Measurements from ENCODE around the gene SLC35G4. TPM values are rescaled to one million over a fixed set of nuclear protein-coding genes. Genes with fewer than 3 reads are reported as not detected.

Gene SLC35G4
- total RNA-seq, 1 experiment from 2014 or later: not detected

DNA sequence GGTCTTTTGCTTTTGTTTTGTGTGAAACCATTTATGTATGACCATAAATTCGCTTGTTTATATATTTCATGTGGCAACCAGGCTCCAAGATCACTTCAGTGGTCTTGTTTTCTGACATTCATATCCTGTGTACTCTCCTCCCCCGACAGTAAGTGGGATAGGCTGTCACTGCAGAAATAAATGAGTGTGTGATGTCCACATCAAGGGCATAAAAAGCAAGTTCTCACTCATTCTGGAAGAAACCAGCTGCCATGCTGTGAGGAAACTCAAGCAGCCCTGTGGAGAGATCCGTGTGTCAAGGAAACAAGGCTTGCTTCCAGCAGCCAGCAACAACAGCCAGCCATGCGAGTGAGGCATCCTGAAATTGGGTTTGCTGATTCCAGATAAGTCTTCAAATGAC is 40.4 kb downstream of the SLC35G4 start:
- intact Hi-C loops (cut with micrococcal nuclease; ENCODE audit: unreplicated experiment) (loop anchor here (10.0 kb wide), 1 partner anchor 385 kb away; no protein-coding TSS in a partner anchor), in situ Hi-C loops (cut with HindIII; ENCODE audit: low pct_unique_long_range_greater_than_20kb, low sequenced_read_pairs) (no loop called here)
- POLR2A ChIA-PET: no interaction called here
- Histone ChIP-seq H3K27ac (ENCODE audit: low read length) (no peak overlapping the region), H3K4me3 (ENCODE audit: low read depth in 2 of 2, low read length in 2 of 2) (no peak overlapping the region), H3K36me3 (ENCODE audit: control insufficient read depth, insufficient read depth, low read length) (no peaks in the 10 kb centered on the region), H3K4me1 (ENCODE audit: control insufficient read depth, insufficient read depth, low read length) (no peaks in the 10 kb centered on the region), H3K27me3 (ENCODE audit: control insufficient read depth, insufficient read depth, low read length) (peaks cover 5% of the 10 kb centered on the region), H3K9me3 (ENCODE audit: control insufficient read depth, insufficient read depth, low read depth, low read length) (no peaks in the 10 kb centered on the region)
- DNase-seq (ENCODE audit: low read depth, low spot score) (no peak), ATAC-seq (no peak)
- BruUV-seq (replicated peaks): no TSS peak
- CTCF ChIA-PET: interaction anchor here (0.8 kb wide), 1 partner anchor 69 kb away, joined by 3 read pairs; no protein-coding TSS in a partner anchor
- TF ChIP-seq, protein P1, sequence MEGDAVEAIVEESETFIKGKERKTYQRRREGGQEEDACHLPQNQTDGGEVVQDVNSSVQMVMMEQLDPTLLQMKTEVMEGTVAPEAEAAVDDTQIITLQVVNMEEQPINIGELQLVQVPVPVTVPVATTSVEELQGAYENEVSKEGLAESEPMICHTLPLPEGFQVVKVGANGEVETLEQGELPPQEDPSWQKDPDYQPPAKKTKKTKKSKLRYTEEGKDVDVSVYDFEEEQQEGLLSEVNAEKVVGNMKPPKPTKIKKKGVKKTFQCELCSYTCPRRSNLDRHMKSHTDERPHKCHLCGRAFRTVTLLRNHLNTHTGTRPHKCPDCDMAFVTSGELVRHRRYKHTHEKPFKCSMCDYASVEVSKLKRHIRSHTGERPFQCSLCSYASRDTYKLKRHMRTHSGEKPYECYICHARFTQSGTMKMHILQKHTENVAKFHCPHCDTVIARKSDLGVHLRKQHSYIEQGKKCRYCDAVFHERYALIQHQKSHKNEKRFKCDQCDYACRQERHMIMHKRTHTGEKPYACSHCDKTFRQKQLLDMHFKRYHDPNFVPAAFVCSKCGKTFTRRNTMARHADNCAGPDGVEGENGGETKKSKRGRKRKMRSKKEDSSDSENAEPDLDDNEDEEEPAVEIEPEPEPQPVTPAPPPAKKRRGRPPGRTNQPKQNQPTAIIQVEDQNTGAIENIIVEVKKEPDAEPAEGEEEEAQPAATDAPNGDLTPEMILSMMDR (IDR thresholded peaks at IDR 0.05): no peak
- TF ChIP-seq, protein P2, sequence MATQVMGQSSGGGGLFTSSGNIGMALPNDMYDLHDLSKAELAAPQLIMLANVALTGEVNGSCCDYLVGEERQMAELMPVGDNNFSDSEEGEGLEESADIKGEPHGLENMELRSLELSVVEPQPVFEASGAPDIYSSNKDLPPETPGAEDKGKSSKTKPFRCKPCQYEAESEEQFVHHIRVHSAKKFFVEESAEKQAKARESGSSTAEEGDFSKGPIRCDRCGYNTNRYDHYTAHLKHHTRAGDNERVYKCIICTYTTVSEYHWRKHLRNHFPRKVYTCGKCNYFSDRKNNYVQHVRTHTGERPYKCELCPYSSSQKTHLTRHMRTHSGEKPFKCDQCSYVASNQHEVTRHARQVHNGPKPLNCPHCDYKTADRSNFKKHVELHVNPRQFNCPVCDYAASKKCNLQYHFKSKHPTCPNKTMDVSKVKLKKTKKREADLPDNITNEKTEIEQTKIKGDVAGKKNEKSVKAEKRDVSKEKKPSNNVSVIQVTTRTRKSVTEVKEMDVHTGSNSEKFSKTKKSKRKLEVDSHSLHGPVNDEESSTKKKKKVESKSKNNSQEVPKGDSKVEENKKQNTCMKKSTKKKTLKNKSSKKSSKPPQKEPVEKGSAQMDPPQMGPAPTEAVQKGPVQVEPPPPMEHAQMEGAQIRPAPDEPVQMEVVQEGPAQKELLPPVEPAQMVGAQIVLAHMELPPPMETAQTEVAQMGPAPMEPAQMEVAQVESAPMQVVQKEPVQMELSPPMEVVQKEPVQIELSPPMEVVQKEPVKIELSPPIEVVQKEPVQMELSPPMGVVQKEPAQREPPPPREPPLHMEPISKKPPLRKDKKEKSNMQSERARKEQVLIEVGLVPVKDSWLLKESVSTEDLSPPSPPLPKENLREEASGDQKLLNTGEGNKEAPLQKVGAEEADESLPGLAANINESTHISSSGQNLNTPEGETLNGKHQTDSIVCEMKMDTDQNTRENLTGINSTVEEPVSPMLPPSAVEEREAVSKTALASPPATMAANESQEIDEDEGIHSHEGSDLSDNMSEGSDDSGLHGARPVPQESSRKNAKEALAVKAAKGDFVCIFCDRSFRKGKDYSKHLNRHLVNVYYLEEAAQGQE (IDR thresholded peaks at IDR 0.05; ENCODE audit: insufficient read depth in 1 of 2, low read depth in 2 of 2, low read length in 1 of 2): no peak

DNA sequence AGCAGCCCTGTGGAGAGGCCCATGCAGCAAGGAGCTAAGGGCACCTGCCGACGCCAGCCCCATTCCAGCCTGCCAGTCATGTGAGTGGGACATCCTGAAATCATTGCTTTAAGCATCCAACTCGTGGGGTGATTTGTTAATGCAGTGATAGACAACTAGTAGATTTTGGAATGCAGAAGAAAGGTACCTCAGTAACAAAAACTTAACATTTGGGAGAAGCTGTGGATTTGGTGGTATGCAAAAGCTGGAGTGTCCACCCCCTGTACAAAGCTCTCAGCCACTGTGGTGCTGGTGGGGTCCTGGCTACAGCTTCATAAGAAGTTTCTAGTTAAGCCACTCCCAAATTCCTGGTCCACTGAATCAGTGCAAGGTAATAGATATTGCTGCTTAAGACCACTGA is 42.5 kb downstream of the SLC35G4 start:
- intact Hi-C loops (cut with micrococcal nuclease; ENCODE audit: unreplicated experiment): loop anchor here (10.0 kb wide), 1 partner anchor 383 kb away; no protein-coding TSS in a partner anchor
- POLR2A ChIA-PET: no interaction called here

More for the DNA sequence above, 42.5 kb downstream of the SLC35G4 start:
- TF ChIP-seq SIN3A (IDR thresholded peaks at IDR 0.05; ENCODE audit: borderline replicate concordance, insufficient read depth, low read depth, low read length) (no peak), POLR2AphosphoS5 (IDR thresholded peaks at IDR 0.05; ENCODE audit: low read depth, low read length) (no peak), TCF7L2 (IDR thresholded peaks at IDR 0.05; ENCODE audit: low read depth, low read length) (no peak)
- TF ChIP-seq, protein P2 (IDR thresholded peaks at IDR 0.05; ENCODE audit: insufficient read depth in 1 of 2, low read depth in 2 of 2, low read length in 1 of 2): no peak
- TF ChIP-seq, protein P1 (IDR thresholded peaks at IDR 0.05): no peak
- CTCF ChIA-PET: no interaction called here
- no peaks in the 10 kb centered on the region for H3K36me3 ChIP-seq (ENCODE audit: control insufficient read depth, insufficient read depth, low read length)
- no peak overlapping the region for H3K4me3 ChIP-seq (ENCODE audit: low read depth in 2 of 2, low read length in 2 of 2)
- DNase-seq (ENCODE audit: low read depth, low spot score): no peak
- no peak for ATAC-seq
- H3K9me3 ChIP-seq (ENCODE audit: control insufficient read depth, insufficient read depth, low read depth, low read length): no peaks in the 10 kb centered on the region
- no TSS peak for BruUV-seq (replicated peaks)
- peaks cover 7% of the 10 kb centered on the region for H3K27me3 ChIP-seq (ENCODE audit: control insufficient read depth, insufficient read depth, low read length)
- H3K4me1 ChIP-seq (ENCODE audit: control insufficient read depth, insufficient read depth, low read length): no peaks in the 10 kb centered on the region
- in situ Hi-C loops (cut with HindIII; ENCODE audit: low pct_unique_long_range_greater_than_20kb, low sequenced_read_pairs): no loop called here
- no peak overlapping the region for H3K27ac ChIP-seq (ENCODE audit: low read length)

All from Panc1 (cell line).